ENCODE data around the gene UGGT1. TPM values are rescaled to one million over a fixed set of nuclear protein-coding genes. Genes with fewer than 3 reads are reported as not detected.

UGGT1 gene
- 51.8 TPM for total RNA-seq

GRCh38 chr2:128090945-128091725, at the start of gene UGGT1:
TSS of gene UGGT1 (plus strand) at chr2:128091200. CDS start at chr2:128091358, 158 bp downstream.
- FAIRE-seq (no peak), DNase-seq (ENCODE audit: low spot score in 2 of 2) (peak; percentile 91 to 93)

GRCh38 chr2:128041561-128041960, 49.4 kb upstream of the UGGT1 start:
- DNase-seq (ENCODE audit: low spot score in 2 of 2) (no peak), FAIRE-seq (no peak)

GRCh38 chr2:128043041-128043440, 48.0 kb upstream of the UGGT1 start:
- no peak for DNase-seq (ENCODE audit: low spot score in 2 of 2)
- FAIRE-seq = no peak

DNA sequence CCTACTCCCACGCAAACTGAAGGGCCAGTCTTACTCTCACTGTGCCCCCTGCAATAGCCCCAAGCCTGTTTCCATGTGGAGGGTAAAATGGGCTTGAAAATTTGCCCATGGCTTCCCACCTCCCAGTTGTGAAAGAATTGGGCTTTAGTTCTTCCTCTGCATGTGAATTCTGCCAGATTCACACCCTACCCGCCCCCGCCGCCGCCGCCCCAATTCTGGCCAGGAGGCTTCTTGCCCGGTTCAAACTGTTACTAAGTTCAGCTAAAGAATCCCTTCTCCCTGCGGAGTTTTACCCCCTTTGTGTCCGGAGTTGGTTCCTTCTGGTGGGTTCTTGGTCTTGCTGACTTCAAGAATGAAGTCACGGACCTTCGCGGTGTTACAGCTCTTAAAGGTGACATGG, 37.7 kb upstream of the UGGT1 start:
- DNase-seq (ENCODE audit: low spot score in 2 of 2) = no peak
- no peak for FAIRE-seq

DNA sequence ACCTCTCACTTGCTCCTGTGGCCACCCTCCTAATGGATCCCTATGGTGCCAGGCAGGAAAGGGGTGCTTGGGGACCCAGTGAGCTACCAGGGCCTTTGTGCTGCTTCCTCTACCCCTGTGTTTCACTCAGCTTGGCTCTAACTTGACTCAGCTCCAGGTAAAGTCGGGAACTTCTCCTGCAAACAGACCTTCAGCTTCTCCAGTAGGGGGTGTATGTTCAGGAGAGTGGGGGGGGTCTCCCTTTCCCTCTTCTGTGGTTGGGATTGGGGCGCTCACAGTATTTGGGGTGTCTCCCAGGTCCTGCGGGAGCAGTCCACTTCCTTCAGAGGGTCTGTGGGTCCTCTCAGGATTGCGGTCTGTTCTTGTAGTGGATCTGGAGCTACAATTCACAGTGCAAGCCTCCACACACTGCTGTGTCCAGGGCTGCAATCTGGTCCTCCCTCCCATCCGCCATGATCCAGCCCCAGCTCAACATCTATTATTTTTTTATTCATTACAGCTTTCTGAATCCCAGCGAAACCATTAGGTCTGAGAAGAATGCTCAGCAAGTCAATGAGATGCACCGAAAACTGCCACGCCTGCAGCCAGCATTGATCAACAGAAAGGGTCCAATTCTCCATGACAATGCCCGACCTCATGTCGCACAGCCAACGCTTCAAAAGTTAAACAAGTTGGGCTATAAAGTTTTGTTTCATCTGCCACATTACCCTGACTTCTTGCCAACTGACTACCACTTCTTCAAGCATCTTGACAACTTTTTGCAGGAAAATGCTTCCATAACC, 36.7 kb upstream of the UGGT1 start:
- FAIRE-seq (no peak), DNase-seq (ENCODE audit: low spot score in 2 of 2) (no peak)

- no peak for DNase-seq (ENCODE audit: low spot score in 2 of 2)
- FAIRE-seq = no peak
These were observed 33.7 kb upstream of the UGGT1 start for GRCh38 chr2:128057334-128057733.

- FAIRE-seq (no peak), DNase-seq (ENCODE audit: low spot score in 2 of 2) (no peak)
These were observed 32.9 kb upstream of the UGGT1 start for GRCh38 chr2:128058114-128058513.

DNA sequence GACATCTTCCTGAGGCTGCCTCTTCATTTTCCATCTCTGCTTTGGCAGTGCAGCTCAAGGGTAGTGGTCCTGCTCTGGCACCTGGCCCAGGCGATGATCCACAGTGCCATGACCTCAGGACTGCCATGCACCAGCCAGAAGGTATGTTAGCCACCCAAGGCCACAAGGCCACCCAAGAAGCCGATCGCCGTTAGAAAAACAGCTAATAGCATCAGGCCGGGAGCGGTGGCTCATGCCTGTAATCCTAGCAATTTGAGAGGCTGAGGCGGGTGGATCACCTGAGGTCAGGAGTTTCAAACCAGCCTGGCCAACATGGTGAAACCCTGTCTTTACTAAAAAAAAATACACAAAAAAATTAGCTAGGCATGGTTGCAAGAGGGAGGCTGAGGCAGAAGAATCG, 28.4 kb upstream of the UGGT1 start:
- DNase-seq (ENCODE audit: low spot score in 2 of 2) (no peak), FAIRE-seq (no peak)

GRCh38 chr2:128064353-128064752, 26.6 kb upstream of the UGGT1 start:
- FAIRE-seq = no peak
- DNase-seq (ENCODE audit: low spot score in 2 of 2) = no peak

GRCh38 chr2:128069769-128070168, 21.2 kb upstream of the UGGT1 start:
- DNase-seq (ENCODE audit: low spot score in 2 of 2) (no peak), FAIRE-seq (no peak)

DNA sequence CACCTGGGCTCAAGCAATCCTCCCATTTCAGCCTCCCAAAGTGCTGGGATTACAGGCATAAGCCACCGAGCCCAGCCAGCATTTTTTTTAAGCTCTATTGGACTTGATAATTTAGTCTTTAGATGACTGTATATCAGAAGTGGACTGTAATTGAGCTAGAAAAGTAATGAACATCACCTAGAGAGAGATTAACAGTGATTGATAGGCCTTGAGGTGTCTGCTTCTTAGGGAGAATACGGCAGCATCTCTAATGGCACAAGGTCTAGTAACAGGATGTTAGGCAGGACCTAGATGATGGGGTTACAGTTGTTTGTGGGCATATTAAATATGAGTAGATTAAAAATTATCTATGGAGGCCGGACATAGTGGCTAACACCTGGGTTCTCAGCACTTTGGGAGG, 17.7 kb upstream of the UGGT1 start:
- DNase-seq (ENCODE audit: low spot score in 2 of 2) (no peak), FAIRE-seq (no peak)

DNA sequence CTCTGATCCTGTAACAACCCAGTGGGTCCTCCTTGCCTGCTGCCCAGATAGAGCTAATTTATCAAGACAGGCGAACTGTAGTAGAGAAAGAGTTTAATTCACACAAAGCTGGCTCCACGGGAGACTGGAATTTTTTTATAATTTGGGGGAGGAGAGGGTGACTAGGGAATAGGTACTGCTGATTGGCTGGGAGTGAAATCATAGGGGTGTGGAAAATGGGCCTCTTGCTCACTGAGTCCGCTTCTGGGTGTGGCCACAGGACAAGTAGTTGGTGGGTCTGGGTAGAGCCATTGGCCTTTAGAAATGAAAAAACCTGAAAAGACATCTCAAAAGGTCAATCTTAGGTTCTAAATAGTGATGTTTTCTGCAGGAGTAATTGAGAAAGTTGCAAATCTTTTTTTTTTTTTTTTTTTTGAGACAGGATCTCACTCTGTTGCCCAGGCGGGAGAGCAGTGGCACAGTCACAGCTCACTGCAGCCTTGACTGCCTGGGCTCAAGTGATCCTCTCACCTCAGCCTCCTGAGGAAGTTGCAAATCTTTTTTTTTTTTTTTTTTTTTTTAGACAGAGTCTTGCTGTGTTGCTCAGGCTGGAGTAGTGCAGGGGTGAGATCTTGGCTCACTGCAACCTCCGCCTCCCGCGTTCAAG, 14.4 kb upstream of the UGGT1 start:
- FAIRE-seq = no peak
- DNase-seq (ENCODE audit: low spot score in 2 of 2) = no peak

DNA sequence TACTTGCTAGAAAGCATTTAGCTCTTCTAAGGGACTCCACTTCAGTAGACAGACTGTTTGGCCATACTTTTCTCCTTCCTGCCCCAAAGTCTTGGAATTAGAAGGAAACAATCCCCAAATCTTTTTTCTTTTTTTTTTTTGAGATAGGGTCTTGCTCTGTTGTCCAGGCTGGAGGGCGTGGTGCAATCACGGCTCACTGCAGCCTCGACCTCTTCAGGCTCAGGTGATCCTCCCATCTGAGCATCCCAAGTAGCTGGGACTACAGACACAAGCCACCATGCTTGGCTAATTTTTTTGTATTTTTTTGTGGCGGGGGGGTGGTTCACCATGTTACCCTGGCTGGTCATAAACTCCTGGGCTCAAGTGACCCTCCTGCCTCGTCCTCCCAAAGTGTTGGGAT, 6.2 kb upstream of the UGGT1 start:
- FAIRE-seq (no peak), DNase-seq (ENCODE audit: low spot score in 2 of 2) (no peak)

DNA sequence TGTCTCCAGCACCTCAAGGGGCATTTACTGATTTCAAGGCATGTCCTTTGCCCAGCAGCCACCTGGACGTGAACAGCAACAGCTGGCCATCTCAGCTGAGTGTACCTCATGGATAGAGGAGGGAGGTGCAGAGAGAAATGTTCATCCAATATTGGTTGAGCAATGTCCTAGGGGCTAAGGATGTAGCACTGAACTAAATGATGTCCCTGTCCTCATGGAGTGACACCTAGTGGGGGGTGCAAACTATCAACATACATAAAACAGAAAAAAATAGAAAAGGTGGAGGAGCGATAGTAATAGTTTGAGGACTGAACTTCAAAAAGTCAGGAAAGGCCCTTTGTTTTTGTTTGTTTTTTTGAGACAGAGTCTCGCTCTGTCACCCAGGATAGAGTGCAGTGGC, 4.8 kb upstream of the UGGT1 start:
- DNase-seq (ENCODE audit: low spot score in 2 of 2) (no peak), FAIRE-seq (no peak)

DNA sequence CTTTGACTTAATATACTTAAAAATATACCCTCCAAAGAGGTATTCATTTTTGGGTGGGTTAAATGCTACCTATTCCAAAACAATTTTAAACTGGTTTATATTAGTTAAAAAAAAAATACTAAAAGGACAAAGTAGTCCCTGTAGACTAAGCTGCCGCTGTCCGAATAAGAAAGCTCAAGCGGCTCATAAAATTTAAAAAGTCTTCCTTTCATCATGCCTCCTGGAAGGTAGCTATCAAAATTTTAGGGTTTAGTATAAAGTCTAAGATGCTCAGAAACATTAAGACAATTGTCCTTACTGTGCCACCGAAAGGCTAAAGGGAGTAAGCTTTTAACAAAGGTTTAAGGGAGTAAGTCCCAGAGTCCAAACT, 440 bp upstream of the UGGT1 start:
- FAIRE-seq = no peak
- DNase-seq (ENCODE audit: low spot score in 2 of 2) = no peak

- no peak for DNase-seq (ENCODE audit: low spot score in 2 of 2)
- no peak for FAIRE-seq
These were observed 703 bp downstream of the UGGT1 start for GRCh38 chr2:128091726-128092080.

DNA sequence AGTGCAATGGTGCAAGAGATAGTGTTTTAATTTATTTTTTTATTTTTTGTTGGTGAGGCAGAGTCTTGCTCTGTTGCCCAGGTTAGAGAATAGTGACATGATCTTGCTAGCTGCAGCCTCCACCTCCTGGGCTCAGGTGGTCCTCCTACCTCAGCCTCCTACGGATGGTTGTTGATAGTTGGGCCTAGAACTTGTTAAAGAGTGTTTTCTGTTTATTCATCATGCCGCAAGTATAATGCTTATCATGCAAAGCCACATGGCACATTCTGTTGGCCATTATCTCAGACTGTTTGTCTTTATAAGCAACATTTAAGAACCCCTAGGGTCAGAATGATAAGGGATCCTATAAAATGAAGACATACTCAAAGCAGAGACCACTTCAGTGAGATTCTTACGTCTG, 1.7 kb downstream of the UGGT1 start:
- DNase-seq (ENCODE audit: low spot score in 2 of 2) (no peak), FAIRE-seq (no peak)

DNA sequence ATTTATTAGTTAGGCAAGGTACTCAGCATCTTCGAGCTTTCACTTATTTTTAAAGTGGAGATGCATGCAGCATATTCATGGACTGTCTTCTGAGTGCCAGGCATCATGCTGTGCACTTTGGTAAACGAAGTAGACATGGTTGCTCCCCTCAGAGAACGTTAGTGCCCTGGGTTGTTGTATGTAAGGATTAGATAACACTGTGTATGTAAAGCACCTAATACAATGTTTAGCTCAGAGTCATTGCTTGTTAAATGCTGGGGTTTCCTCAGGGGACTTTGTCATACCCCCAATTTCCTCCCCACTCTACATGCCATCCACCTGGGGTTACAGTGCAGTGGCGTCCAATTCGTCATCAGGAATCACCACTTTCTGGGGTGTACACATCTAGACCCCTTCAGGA, 2.8 kb downstream of the UGGT1 start:
- no peak for FAIRE-seq
- DNase-seq (ENCODE audit: low spot score in 2 of 2) = no peak

DNA sequence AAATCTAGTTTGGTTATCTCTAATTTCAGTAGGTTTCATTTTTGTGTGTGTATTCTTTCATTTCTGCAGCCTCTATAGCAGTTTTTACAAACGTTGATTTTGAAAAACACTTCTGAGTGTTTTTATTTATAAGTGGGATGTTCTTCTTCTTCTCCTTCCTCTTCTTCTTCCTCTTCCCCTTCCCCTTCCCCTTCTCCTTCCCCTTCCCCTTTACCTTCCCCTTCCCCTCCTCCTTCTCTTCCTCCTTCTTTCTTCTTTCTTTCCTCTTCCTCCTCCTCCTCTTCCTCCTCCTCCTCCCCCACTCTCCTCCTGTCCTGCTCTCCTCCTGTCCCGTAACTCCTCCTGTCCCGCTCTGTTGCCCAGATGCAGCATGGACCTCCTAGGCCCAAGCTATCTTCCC, 4.2 kb downstream of the UGGT1 start:
- no peak for DNase-seq (ENCODE audit: low spot score in 2 of 2)

GRCh38 chr2:128103407-128103806, 12.4 kb downstream of the UGGT1 start:
- FAIRE-seq = no peak
- no peak for DNase-seq (ENCODE audit: low spot score in 2 of 2)

More for the DNA sequence above, 4.2 kb downstream of the UGGT1 start:
- FAIRE-seq = no peak

DNA sequence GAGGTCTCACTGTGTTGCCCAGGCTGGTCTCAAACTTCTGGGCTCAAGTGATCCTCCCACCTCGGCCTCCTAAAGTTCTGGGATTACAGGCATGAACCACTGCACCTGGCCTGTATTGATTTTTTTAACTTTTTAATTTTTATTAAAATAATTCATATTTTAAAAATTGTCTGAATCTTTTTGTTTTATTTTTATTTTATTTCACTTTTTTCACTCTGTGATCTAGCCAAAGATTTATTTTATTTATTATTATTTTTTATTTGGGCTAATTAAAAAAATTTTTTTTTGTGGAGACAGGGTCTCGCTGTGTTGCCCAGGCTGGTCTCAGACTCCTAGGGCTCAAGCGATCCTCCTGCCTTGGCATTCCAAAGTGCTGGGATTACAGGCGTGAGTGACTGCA, 14.1 kb downstream of the UGGT1 start:
- DNase-seq (ENCODE audit: low spot score in 2 of 2) (no peak), FAIRE-seq (peak; percentile 70)

DNA sequence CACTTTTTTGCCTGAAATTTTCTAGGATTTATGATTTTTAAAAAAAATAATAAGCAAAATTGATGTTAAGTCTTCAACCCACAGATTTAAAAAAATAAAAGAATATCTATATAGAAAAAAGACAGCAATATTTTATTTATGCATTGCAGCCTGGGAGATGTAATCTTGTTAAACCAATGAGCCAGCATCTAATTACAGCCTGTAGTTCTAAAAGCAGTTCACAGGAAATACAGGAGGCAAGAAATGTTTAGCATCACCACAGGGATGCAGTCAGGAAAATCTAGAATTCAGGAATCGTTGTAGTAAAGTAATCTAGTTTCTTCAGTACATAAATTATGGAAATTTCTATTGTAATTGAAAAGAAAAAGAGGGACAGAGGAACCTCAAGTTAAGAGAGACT, 17.2 kb downstream of the UGGT1 start:
- FAIRE-seq (no peak), DNase-seq (ENCODE audit: low spot score in 2 of 2) (no peak)
